Karpas-422 (cell line): Measurements from ENCODE around the gene SLC38A8. TPM values are rescaled to one million over a fixed set of nuclear protein-coding genes. Genes with fewer than 3 reads are reported as not detected.

ENCODE experiments used
- DNase-seq: peaks from one replicate; pipeline ENCODE4 v3.0.0-alpha.2; 2015
- H2AFZ ChIP-seq: fragments of 200-600 bp; sonication (generic); 2 replicates; pipeline ENCODE4 v1.6.1; 2014; ENCODE audit warnings: antibody characterized with exemption, low read length, mixed read lengths
- H3K27ac ChIP-seq: fragments of 200-600 bp; sonication (generic); 2 replicates; pipeline ENCODE4 v1.5.1; 2014; ENCODE audit warnings: mild to moderate bottlenecking, low read length, moderate library complexity
- H3K27me3 ChIP-seq: fragments of 200-600 bp; sonication (generic); 2 replicates; pipeline ENCODE4 v1.6.1; 2014; ENCODE audit warnings: low read length, mixed read lengths
- H3K36me3 ChIP-seq: fragments of 200-600 bp; sonication (generic); 2 replicates; pipeline ENCODE4 v1.6.1; 2014; ENCODE audit warnings: low read length, mixed read lengths; ENCODE audit not compliant: insufficient read depth
- H3K4me1 ChIP-seq: fragments of 200-600 bp; sonication (generic); 2 replicates; pipeline ENCODE4 v1.6.1; 2014; ENCODE audit warnings: mild to moderate bottlenecking, low read length, mixed read lengths
- H3K4me2 ChIP-seq: fragments of 200-600 bp; sonication (generic); 2 replicates; pipeline ENCODE4 v1.6.1; 2014; ENCODE audit warnings: low read length, low read depth, mild to moderate bottlenecking; ENCODE audit not compliant: poor library complexity, severe bottlenecking
- H3K4me3 ChIP-seq: fragments of 200-600 bp; sonication (generic); 2 replicates; pipeline ENCODE4 v1.5.1; 2014; ENCODE audit warnings: mild to moderate bottlenecking, antibody characterized with exemption, low read length, mixed read lengths
- H3K79me2 ChIP-seq: fragments of 200-600 bp; sonication (generic); 2 replicates; pipeline ENCODE4 v1.6.1; 2014; ENCODE audit warnings: mild to moderate bottlenecking, low read length, mixed read lengths
- H3K9ac ChIP-seq: fragments of 200-600 bp; sonication (generic); 2 replicates; pipeline ENCODE4 v1.6.0; 2014; ENCODE audit warnings: low read length
- H3K9me2 ChIP-seq: fragments of 200-600 bp; sonication (generic), shearing (Covaris generic); replicated peaks from 2 replicates; pipeline ENCODE4 v1.6.0; 2014; ENCODE audit warnings: mild to moderate bottlenecking, low read length, moderate library complexity; ENCODE audit not compliant: insufficient read depth
- H3K9me3 ChIP-seq: fragments of 300-700, 200-600 bp; sonication (generic); 2 replicates; pipeline ENCODE4 v1.6.1; 2014; ENCODE audit warnings: low read length, mixed read lengths
- H4K20me1 ChIP-seq: fragments of 200-600 bp; sonication (generic); 2 replicates; pipeline ENCODE4 v1.6.1; 2014; ENCODE audit warnings: mild to moderate bottlenecking, antibody characterized with exemption, low read length, low read depth; ENCODE audit not compliant: insufficient read depth
- total RNA-seq: library from RNA; depleted of rRNA; stranded (reverse); fragments of >200 nt; shearing (Covaris generic); gene quantifications from 2 replicates; pipeline ENCODE4 v1.2.3, GENCODE V29; 2014; ENCODE audit warnings: low replicate concordance

Gene SLC38A8
- total RNA-seq, 1 experiment from 2014 or later = not detected

DNA sequence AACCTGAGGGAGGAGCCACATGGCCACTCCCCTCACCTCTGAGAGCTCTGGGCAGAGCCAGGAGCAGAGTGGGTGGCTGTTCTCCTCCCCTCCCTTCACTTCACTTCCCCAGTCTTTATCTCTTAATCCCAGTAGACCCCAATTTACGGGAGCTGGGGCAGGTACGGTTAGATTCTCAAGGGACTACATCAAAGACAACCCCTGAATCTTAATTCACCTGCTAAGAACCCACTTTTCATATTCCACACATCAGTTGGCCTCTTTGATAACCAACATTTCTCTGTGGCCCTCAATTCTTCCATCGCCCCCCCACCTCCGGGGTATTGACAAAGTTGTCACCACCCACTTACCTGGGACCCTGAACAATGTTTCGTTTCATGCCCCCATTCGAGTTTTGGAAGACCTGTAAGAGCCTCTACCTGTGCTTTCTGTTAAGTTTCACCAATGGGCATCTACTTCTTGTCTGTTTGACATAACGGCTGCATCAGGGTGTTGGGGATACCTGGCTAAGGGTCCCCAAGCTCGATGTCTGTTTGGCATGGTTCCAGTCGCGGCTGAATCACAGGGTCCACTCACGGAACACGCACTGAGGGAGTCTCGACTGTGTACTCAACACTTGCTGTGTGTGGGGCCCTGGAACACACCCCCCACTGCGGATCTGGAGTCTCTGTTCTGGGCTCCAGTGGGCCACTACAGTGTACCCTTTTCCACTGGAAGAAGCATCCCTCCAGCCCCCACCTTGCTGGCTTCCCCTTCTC, 27.8 kb downstream of the SLC38A8 start:
- H3K4me1 ChIP-seq = peaks cover 6% of the 10 kb centered on the region; the same call in 1 of the 2 replicates
- H3K9me3 ChIP-seq = no peaks in the 10 kb centered on the region
- no peaks in the 10 kb centered on the region for H3K27me3 ChIP-seq
- H4K20me1 ChIP-seq = no peaks in the 10 kb centered on the region
- no peak overlapping the region for H3K9ac ChIP-seq
- H3K4me3 ChIP-seq = no peak overlapping the region
- H3K9me2 ChIP-seq = no peaks in the 10 kb centered on the region
- no peaks in the 10 kb centered on the region for H3K79me2 ChIP-seq
- H3K27ac ChIP-seq = no peak overlapping the region
- no peak overlapping the region for H2AFZ ChIP-seq
- peak overlapping the region; percentile 16 for H3K4me2 ChIP-seq
- no peak for DNase-seq
- no peaks in the 10 kb centered on the region for H3K36me3 ChIP-seq

DNA sequence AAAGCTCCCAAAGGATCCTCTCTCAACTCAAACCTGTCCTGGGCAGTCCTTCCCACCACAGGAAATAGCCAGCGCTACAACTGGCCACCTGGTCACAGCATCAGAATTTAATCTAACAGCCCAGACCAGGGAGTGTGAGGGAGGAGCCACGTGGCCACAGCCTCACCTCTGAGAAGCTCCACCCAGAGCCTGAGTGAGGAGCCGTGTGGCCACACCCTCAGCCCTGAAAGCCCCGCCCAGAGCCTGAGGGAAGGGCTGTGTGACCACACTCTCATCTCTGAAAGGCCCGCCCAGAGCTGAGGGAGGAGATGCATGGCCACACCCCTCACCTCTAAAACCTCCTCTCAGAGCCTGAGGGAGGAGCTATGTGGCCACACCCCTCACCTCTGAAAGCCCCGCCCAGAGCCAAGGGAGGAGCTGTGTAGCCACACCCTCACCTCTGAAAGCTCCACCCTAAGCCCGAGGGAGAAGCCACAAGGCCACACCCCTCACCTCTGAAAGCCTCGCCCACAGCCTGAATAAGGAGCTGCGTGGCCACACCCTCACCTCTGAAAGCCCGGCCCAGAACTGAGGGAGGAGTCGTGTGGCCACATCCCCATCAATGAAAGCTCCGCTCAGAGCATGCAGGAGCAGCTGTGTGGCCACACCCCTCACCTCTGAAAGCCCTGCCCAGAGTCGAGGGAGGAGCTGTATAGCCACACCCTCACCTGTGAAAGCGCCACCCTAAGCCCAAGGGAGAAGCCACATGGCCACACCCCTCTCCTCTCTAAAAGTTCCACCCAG, 28.6 kb downstream of the SLC38A8 start:
- no peaks in the 10 kb centered on the region for H3K36me3 ChIP-seq
- no peaks in the 10 kb centered on the region for H3K27me3 ChIP-seq
- H3K9me3 ChIP-seq = no peaks in the 10 kb centered on the region
- peaks cover 6% of the 10 kb centered on the region; the same call in 1 of the 2 replicates for H3K4me1 ChIP-seq
- no peaks in the 10 kb centered on the region for H3K79me2 ChIP-seq
- no peaks in the 10 kb centered on the region for H4K20me1 ChIP-seq
- DNase-seq = peak; percentile 99
- no peaks in the 10 kb centered on the region for H3K9me2 ChIP-seq
- no peak overlapping the region for H3K27ac ChIP-seq
- H3K4me3 ChIP-seq = no peak overlapping the region
- no peak overlapping the region for H2AFZ ChIP-seq
- H3K9ac ChIP-seq = no peak overlapping the region
- no peak overlapping the region for H3K4me2 ChIP-seq

DNA sequence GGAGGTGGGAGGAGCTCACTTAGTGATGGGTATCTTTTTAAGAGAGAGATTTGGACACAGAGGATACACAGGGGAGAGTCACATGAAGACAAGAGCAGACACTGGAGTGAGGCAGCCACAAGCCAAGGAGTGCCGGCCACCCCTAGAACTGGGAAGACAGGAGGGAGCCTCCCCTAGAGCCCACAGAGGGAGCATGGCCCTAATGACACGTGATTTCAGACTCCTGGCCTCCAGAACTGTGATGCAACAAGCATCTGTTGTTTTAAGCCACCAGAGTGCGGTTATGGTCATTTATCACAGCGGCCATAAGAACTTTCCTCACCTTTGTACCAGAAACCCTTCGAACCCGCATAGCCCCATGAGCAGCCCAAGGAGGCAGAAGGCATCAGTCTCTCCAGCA, 33.3 kb downstream of the SLC38A8 start:
- H3K4me2 ChIP-seq = no peak overlapping the region
- no peaks in the 10 kb centered on the region; the same call in 1 of the 2 replicates for H4K20me1 ChIP-seq
- DNase-seq = no peak
- H3K27ac ChIP-seq = no peak overlapping the region
- no peaks in the 10 kb centered on the region for H3K4me1 ChIP-seq
- H2AFZ ChIP-seq = no peak overlapping the region
- no peaks in the 10 kb centered on the region for H3K9me2 ChIP-seq
- no peak overlapping the region for H3K4me3 ChIP-seq
- no peaks in the 10 kb centered on the region for H3K27me3 ChIP-seq
- H3K36me3 ChIP-seq = no peaks in the 10 kb centered on the region
- H3K9me3 ChIP-seq = no peaks in the 10 kb centered on the region
- H3K9ac ChIP-seq = no peak overlapping the region
- H3K79me2 ChIP-seq = no peaks in the 10 kb centered on the region

DNA sequence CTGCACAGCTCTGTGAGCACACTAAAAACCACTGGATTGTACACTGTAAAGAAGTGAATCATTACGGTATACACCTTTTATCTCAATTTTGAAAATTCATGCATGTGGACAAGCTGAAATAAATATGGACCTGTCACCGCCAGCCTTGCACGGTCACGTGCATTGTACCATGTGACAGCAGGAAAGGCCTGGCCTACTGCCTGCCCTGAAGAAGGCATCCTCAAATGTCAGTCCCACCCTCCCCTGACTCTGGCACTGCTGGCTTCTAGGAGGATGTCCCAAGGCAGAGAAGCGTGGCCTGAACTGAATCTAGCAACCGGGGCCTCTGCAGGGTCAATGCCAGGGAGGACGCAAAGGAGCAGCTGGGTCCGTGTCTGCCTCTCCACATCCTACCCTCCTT, 34.6 kb downstream of the SLC38A8 start:
- Histone ChIP-seq H3K27me3 (no peaks in the 10 kb centered on the region), H2AFZ (no peak overlapping the region), H3K27ac (no peak overlapping the region), H4K20me1 (no peaks in the 10 kb centered on the region; the same call in 1 of the 2 replicates), H3K4me1 (no peaks in the 10 kb centered on the region), H3K4me3 (no peak overlapping the region), H3K9me3 (no peaks in the 10 kb centered on the region), H3K9me2 (no peaks in the 10 kb centered on the region), H3K4me2 (no peak overlapping the region), H3K36me3 (no peaks in the 10 kb centered on the region), H3K79me2 (no peaks in the 10 kb centered on the region), H3K9ac (no peak overlapping the region)
- DNase-seq = no peak

DNA sequence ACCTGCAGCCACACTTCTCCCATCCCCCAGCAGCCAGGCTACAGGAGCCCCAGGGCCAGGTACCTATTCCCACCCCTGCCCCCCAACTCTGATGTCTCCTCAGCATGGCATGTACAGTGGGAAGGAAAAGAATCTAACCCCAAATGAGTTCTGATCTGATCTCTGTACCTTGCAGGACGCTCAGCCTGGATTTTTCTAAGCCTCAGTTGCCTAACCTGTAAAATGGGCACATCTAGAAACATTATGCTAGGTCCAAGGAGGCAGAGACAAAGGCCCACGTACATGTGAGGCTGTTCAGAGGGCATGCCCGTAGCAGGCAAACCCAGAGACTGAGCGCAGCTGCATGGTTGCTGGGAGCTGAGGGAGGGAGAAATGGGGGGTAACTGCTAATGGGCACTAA, 35.1 kb downstream of the SLC38A8 start:
- no peaks in the 10 kb centered on the region for H3K79me2 ChIP-seq
- no peaks in the 10 kb centered on the region for H3K27me3 ChIP-seq
- no peaks in the 10 kb centered on the region for H3K9me3 ChIP-seq
- no peak overlapping the region for H3K4me3 ChIP-seq
- no peaks in the 10 kb centered on the region; the same call in 1 of the 2 replicates for H4K20me1 ChIP-seq
- no peak overlapping the region for H3K9ac ChIP-seq
- no peak overlapping the region for H2AFZ ChIP-seq
- no peak overlapping the region for H3K27ac ChIP-seq
- H3K9me2 ChIP-seq = no peaks in the 10 kb centered on the region
- no peaks in the 10 kb centered on the region for H3K4me1 ChIP-seq
- DNase-seq = no peak
- no peaks in the 10 kb centered on the region for H3K36me3 ChIP-seq
- no peak overlapping the region for H3K4me2 ChIP-seq

DNA sequence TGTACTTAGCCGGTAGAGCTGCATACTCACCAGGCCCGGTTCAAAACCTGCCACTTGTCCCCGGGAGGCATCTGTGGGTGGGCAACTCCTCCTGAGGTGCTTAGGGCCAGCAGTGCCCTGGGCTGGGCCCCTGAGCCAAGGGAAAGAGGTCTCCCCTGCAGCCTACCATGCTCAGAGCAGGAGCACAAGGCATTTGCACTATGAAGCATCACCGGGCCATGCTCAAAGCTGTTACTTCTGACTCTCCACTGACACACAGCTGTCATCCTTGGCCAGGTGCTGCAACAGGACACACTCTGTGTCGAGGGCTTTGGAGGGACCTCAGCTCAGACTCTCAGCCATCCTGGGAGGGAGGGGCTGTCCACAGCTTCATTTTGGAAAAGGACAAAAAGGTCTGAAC, 37.2 kb downstream of the SLC38A8 start:
- Histone ChIP-seq H3K27me3 (no peaks in the 10 kb centered on the region), H3K36me3 (no peaks in the 10 kb centered on the region), H3K4me1 (no peaks in the 10 kb centered on the region), H3K4me3 (no peak overlapping the region), H3K9me3 (no peaks in the 10 kb centered on the region), H3K27ac (no peak overlapping the region), H4K20me1 (no peaks in the 10 kb centered on the region; the same call in 1 of the 2 replicates), H2AFZ (no peak overlapping the region), H3K9me2 (no peaks in the 10 kb centered on the region), H3K4me2 (no peak overlapping the region), H3K79me2 (no peaks in the 10 kb centered on the region), H3K9ac (no peak overlapping the region)
- DNase-seq = no peak

DNA sequence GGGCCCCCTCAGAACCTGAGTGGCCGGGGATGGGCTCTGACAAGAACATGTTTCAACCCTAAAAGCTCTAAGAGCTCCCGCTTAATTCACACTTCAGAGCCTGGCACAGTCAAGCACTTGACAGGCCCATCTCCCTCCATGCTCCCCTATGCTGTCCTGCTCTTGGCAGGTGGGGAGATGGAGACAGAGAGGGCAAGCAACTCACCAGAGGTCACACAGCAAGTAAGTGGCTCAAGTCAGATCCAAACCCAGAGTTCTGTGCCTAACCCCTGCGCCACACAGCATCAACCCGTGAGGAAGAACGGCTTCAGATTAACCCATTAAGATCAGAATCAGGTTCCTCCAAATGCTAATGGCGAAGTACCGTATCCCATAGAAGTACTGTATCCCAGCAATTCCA, 38.2 kb downstream of the SLC38A8 start:
- DNase-seq = no peak
- H4K20me1 ChIP-seq = no peaks in the 10 kb centered on the region; the same call in 1 of the 2 replicates
- no peak overlapping the region for H3K27ac ChIP-seq
- H3K9ac ChIP-seq = no peak overlapping the region
- no peaks in the 10 kb centered on the region for H3K36me3 ChIP-seq
- H3K4me2 ChIP-seq = no peak overlapping the region
- H3K79me2 ChIP-seq = no peaks in the 10 kb centered on the region
- no peaks in the 10 kb centered on the region for H3K27me3 ChIP-seq
- H3K4me1 ChIP-seq = no peaks in the 10 kb centered on the region
- H3K9me3 ChIP-seq = no peaks in the 10 kb centered on the region
- no peak overlapping the region for H2AFZ ChIP-seq
- H3K9me2 ChIP-seq = no peaks in the 10 kb centered on the region
- H3K4me3 ChIP-seq = no peak overlapping the region

DNA sequence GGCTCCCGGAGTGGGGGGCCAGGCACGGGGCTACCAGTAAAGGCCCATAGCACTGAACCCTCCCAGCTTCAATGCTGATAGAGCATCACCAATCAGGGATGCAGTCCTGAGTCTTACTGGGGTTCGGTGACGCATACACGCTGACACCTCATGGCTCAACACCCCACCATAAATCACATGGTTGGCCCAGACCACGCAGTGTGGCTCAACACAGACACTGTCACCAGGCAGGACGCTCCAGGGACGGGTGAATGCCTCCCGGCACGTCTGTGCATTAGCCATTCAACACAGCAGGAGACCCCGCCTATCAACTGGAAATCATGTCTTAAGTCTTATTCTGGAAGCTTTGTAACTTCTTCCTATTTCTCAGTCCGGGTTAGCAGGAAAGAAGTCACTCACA, 39.6 kb downstream of the SLC38A8 start:
- Histone ChIP-seq H3K36me3 (no peaks in the 10 kb centered on the region), H3K4me1 (no peaks in the 10 kb centered on the region), H3K9me2 (no peaks in the 10 kb centered on the region), H3K9ac (no peak overlapping the region), H3K9me3 (no peaks in the 10 kb centered on the region), H3K27me3 (no peaks in the 10 kb centered on the region), H3K79me2 (no peaks in the 10 kb centered on the region), H3K4me3 (no peak overlapping the region), H2AFZ (no peak overlapping the region), H3K27ac (no peak overlapping the region), H4K20me1 (no peaks in the 10 kb centered on the region; the same call in 1 of the 2 replicates), H3K4me2 (no peak overlapping the region)
- no peak for DNase-seq
